Transverse colon (tissue), 4 donors: Measurements from ENCODE around the gene CDC5L. TPM values are rescaled to one million over a fixed set of nuclear protein-coding genes. Genes with fewer than 3 reads are reported as not detected.

Experiments
- DNase-seq: peaks from one replicate; pipeline ENCODE4 v3.0.0-alpha.2; 2019
- H3K27ac ChIP-seq, 4 donors: fragments of 200-600 bp; sonication (generic); 2 replicates each; pipeline ENCODE4 v1.5.1; 2016 to 2018; ENCODE audit warnings: inconsistent platforms in 4 of 4
- H3K27me3 ChIP-seq: fragments of 200-600 bp; sonication (generic); 2 replicates; pipeline ENCODE4 v1.5.1; 2017; ENCODE audit warnings: inconsistent platforms
- H3K36me3 ChIP-seq, 4 donors: fragments of 200-600 bp; sonication (generic); 2 replicates each; pipeline ENCODE4 v1.5.1; 2017 to 2019; ENCODE audit warnings: inconsistent platforms in 4 of 4
- H3K4me1 ChIP-seq, 4 donors: fragments of 200-600 bp; sonication (generic); 2 replicates each; pipeline ENCODE4 v1.5.1; 2017 to 2020; ENCODE audit warnings: inconsistent platforms in 4 of 4
- H3K4me3 ChIP-seq, 4 donors: fragments of 200-600 bp; sonication (generic); 1 replicate in 1 of 4; 2 replicates in 3 of 4; pipeline versions ENCODE4 v1.5.1 to v1.6.1; 2017 to 2019; ENCODE audit warnings: inconsistent platforms in 4 of 4
- H3K9me3 ChIP-seq, 2 donors: fragments of 200-600 bp; sonication (generic); 2 replicates each; pipeline ENCODE4 v1.5.1; 2017 to 2019; ENCODE audit warnings: inconsistent platforms in 2 of 2
- EP300 ChIP-seq: sonication (generic); formaldehyde crosslinking; IDR thresholded peaks from one replicate; pipeline ENCODE4 v1.6.1; 2017; ENCODE audit warnings: antibody characterized with exemption, low read depth
- POLR2A ChIP-seq: fragments of 450-650 bp; IDR thresholded peaks from one replicate; pipeline ENCODE4 v1.6.1; 2016; ENCODE audit warnings: antibody characterized with exemption, mild to moderate bottlenecking, moderate library complexity
- POLR2AphosphoS5 ChIP-seq, 3 donors: sonication (generic); formaldehyde crosslinking; IDR thresholded peaks; one replicate each; pipeline ENCODE4 v1.6.1; 2016; ENCODE audit warnings: antibody characterized with exemption in 3 of 3
- WGBS, 2 donors: methylation state at CpG; one replicate each; pipeline ENCODE4 v1.1.5; 2018; ENCODE audit warnings: low coverage in 1 of 2; 5-methylcytosine and 5-hydroxymethylcytosine counted together
- in situ Hi-C, 4 donors: fragments of 200-750 bp; cut with MboI; loops; one replicate each; pipeline versions ENCODE4 v1.15.0 to v1.15.1; 2017; ENCODE audit warnings: low sequenced_read_pairs in 3 of 4, low pct_ligation_motif_present in 1 of 4, low pct_unique_long_range_greater_than_20kb in 1 of 4
- intact Hi-C: fragments of 100-400 bp; cut with DNase I; formaldehyde crosslinking; loops from one replicate; pipeline ENCODE4 v1.15.1; 2023; ENCODE audit warnings: low total_unique reads
- total RNA-seq, 4 donors: library from RNA; depleted of rRNA; stranded (reverse); fragments of >200 nt; gene quantifications; one replicate each; pipeline ENCODE4 v1.1.0, GENCODE V29; 2016
- TF ChIP-seq, protein P1 (sequence below), 5 experiments: fragments of 200-600 bp in 3 of 5; fragments of 450-650 bp in 2 of 5; sonication (generic) in 3 of 5; IDR thresholded peaks; 1 replicate in 2 of 5; 2 replicates in 3 of 5; pipeline ENCODE4 v1.5.1; 2016 to 2017; ENCODE audit warnings: antibody characterized with exemption in 5 of 5, inconsistent platforms in 3 of 5, mild to moderate bottlenecking in 2 of 5, moderate library complexity in 1 of 5

Gene CDC5L
- total RNA-seq, 4 donors from 2014 or later = 8.2 to 49.6 (median 15.2) TPM

- H3K4me3 ChIP-seq = no peak overlapping the region
- no peaks in the 10 kb centered on the region for H3K9me3 ChIP-seq
- TF ChIP-seq EP300 (no peak), POLR2AphosphoS5 (IDR thresholded peaks at IDR 0.05) (no peak), POLR2A (no peak)
- TF ChIP-seq, protein P1, sequence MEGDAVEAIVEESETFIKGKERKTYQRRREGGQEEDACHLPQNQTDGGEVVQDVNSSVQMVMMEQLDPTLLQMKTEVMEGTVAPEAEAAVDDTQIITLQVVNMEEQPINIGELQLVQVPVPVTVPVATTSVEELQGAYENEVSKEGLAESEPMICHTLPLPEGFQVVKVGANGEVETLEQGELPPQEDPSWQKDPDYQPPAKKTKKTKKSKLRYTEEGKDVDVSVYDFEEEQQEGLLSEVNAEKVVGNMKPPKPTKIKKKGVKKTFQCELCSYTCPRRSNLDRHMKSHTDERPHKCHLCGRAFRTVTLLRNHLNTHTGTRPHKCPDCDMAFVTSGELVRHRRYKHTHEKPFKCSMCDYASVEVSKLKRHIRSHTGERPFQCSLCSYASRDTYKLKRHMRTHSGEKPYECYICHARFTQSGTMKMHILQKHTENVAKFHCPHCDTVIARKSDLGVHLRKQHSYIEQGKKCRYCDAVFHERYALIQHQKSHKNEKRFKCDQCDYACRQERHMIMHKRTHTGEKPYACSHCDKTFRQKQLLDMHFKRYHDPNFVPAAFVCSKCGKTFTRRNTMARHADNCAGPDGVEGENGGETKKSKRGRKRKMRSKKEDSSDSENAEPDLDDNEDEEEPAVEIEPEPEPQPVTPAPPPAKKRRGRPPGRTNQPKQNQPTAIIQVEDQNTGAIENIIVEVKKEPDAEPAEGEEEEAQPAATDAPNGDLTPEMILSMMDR (IDR thresholded peaks at IDR 0.05) = no peak
- no peak for DNase-seq
- H3K36me3 ChIP-seq = no peaks in the 10 kb centered on the region
- in situ Hi-C loops = no loop called here
- peaks cover 5% of the 10 kb centered on the region for H3K27me3 ChIP-seq
- H3K27ac ChIP-seq = no peak overlapping the region
- no peaks in the 10 kb centered on the region for H3K4me1 ChIP-seq
- WGBS, 2 donors = 78% methylated on average over 3 of the region's 3 CpGs
- intact Hi-C loops = no loop called here
Measured at GRCh38 chr6:44373051-44373450, 14.5 kb upstream of the CDC5L start.

GRCh38 chr6:44373787-44374186 lies 13.7 kb upstream of the CDC5L start:
- no peak overlapping the region for H3K27ac ChIP-seq
- H3K4me3 ChIP-seq = no peak overlapping the region
- peaks cover 5% of the 10 kb centered on the region for H3K27me3 ChIP-seq
- no peak for DNase-seq
- in situ Hi-C loops (no loop called here), intact Hi-C loops (no loop called here)
- 71 to 83% methylated on average over 2 of the region's 2 CpGs for WGBS, 2 donors
- H3K4me1 ChIP-seq = no peaks in the 10 kb centered on the region
- no peaks in the 10 kb centered on the region for H3K36me3 ChIP-seq
- no peaks in the 10 kb centered on the region for H3K9me3 ChIP-seq
- TF ChIP-seq, protein P1 (IDR thresholded peaks at IDR 0.05) = no peak
- TF ChIP-seq POLR2AphosphoS5 (IDR thresholded peaks at IDR 0.05) (no peak), EP300 (no peak), POLR2A (no peak)

GRCh38 chr6:44375071-44375470 lies 12.4 kb upstream of the CDC5L start:
- Histone ChIP-seq H3K9me3 (no peaks in the 10 kb centered on the region), H3K36me3 (no peaks in the 10 kb centered on the region), H3K27ac (no peak overlapping the region), H3K27me3 (peaks cover 5% of the 10 kb centered on the region), H3K4me3 (no peak overlapping the region), H3K4me1 (no peaks in the 10 kb centered on the region)
- 82% methylated on average over 3 of the region's 3 CpGs; no CpG with 5 or more reads in 1 of the 2 donors for WGBS, 2 donors
- no peak for DNase-seq
- intact Hi-C loops = no loop called here
- in situ Hi-C loops = no loop called here
- TF ChIP-seq POLR2A (no peak), EP300 (no peak), POLR2AphosphoS5 (IDR thresholded peaks at IDR 0.05) (no peak)
- TF ChIP-seq, protein P1 (IDR thresholded peaks at IDR 0.05) = no peak

- H3K4me3 ChIP-seq = no peak overlapping the region
- H3K9me3 ChIP-seq = no peaks in the 10 kb centered on the region
- no peaks in the 10 kb centered on the region for H3K4me1 ChIP-seq
- intact Hi-C loops (no loop called here), in situ Hi-C loops (no loop called here)
- no peak for TF ChIP-seq POLR2A
- TF ChIP-seq POLR2AphosphoS5 (IDR thresholded peaks at IDR 0.05) = no peak
- TF ChIP-seq, protein P1 (IDR thresholded peaks at IDR 0.05) = no peak
- TF ChIP-seq EP300 = no peak
- 87 to 93% methylated on average over 2 to 3 of the region's 3 CpGs for WGBS, 2 donors
- no peaks in the 10 kb centered on the region for H3K27me3 ChIP-seq
- H3K27ac ChIP-seq = no peak overlapping the region
- no peak for DNase-seq
- no peaks in the 10 kb centered on the region for H3K36me3 ChIP-seq
Measured at GRCh38 chr6:44377484-44377883, 10.0 kb upstream of the CDC5L start.
